Measurements from ENCODE around the gene CHP1.
A peak's percentile ranks its signal among the peaks of the same experiment; 100 is the strongest.
"Not testable (repeated sequence)": the region's sequence is repeated elsewhere in the genome, so short reads cannot be mapped to it uniquely, and the experiment has no call there.

Gene CHP1

GRCh38 chr15:41231422-41232226, 556 bp downstream of the CHP1 start:
- DNase-seq (ENCODE audit: low read depth in 1 of 2, low spot score in 1 of 2): no peak
- in situ Hi-C loops (cut with HindIII; ENCODE audit: low pct_unique_long_range_greater_than_20kb, low sequenced_read_pairs): no loop called here
- TF ChIP-seq JUND (IDR thresholded peaks at IDR 0.05; ENCODE audit: low read depth): no peak

GRCh38 chr15:41233367-41233771, 2.3 kb downstream of the CHP1 start:
- peak in 1 of 2 experiments; percentile 23 for DNase-seq (ENCODE audit: low read depth in 1 of 2, low spot score in 1 of 2)
- in situ Hi-C loops (cut with HindIII; ENCODE audit: low pct_unique_long_range_greater_than_20kb, low sequenced_read_pairs): no loop called here
- TF ChIP-seq JUND (IDR thresholded peaks at IDR 0.05; ENCODE audit: low read depth): no peak

GRCh38 chr15:41235228-41235627, 4.2 kb downstream of the CHP1 start:
- DNase-seq (ENCODE audit: low read depth in 1 of 2, low spot score in 1 of 2); in situ Hi-C loops (cut with HindIII; ENCODE audit: low pct_unique_long_range_greater_than_20kb, low sequenced_read_pairs): not testable (repeated sequence)

- in situ Hi-C loops (cut with HindIII; ENCODE audit: low pct_unique_long_range_greater_than_20kb, low sequenced_read_pairs): no loop called here
- no peak for DNase-seq (ENCODE audit: low read depth in 1 of 2, low spot score in 1 of 2)
- no peak for TF ChIP-seq JUND (IDR thresholded peaks at IDR 0.05; ENCODE audit: low read depth)
Measured at GRCh38 chr15:41235929-41236328, 4.9 kb downstream of the CHP1 start.

GRCh38 chr15:41238100-41238499, 7.0 kb downstream of the CHP1 start:
- TF ChIP-seq JUND (IDR thresholded peaks at IDR 0.05; ENCODE audit: low read depth): no peak
- in situ Hi-C loops (cut with HindIII; ENCODE audit: low pct_unique_long_range_greater_than_20kb, low sequenced_read_pairs): no loop called here
- DNase-seq (ENCODE audit: low read depth in 1 of 2, low spot score in 1 of 2): no peak

GRCh38 chr15:41241221-41241964, 10.3 kb downstream of the CHP1 start:
- DNase-seq (ENCODE audit: low read depth in 1 of 2, low spot score in 1 of 2): no peak
- TF ChIP-seq JUND (IDR thresholded peaks at IDR 0.05; ENCODE audit: low read depth): no peak

GRCh38 chr15:41250745-41251144, 19.7 kb downstream of the CHP1 start:
- DNase-seq (ENCODE audit: low read depth in 1 of 2, low spot score in 1 of 2); in situ Hi-C loops (cut with HindIII; ENCODE audit: low pct_unique_long_range_greater_than_20kb, low sequenced_read_pairs): not testable (repeated sequence)

More at GRCh38 chr15:41241221-41241964, 10.3 kb downstream of the CHP1 start:
- in situ Hi-C loops (cut with HindIII; ENCODE audit: low pct_unique_long_range_greater_than_20kb, low sequenced_read_pairs): no loop called here

- DNase-seq (ENCODE audit: low read depth in 1 of 2, low spot score in 1 of 2): no peak
- TF ChIP-seq JUND (IDR thresholded peaks at IDR 0.05; ENCODE audit: low read depth): no peak
- in situ Hi-C loops (cut with HindIII; ENCODE audit: low pct_unique_long_range_greater_than_20kb, low sequenced_read_pairs): no loop called here
Measured at GRCh38 chr15:41251411-41251810, 20.3 kb downstream of the CHP1 start.

GRCh38 chr15:41254560-41254959, 23.5 kb downstream of the CHP1 start:
- TF ChIP-seq JUND (IDR thresholded peaks at IDR 0.05; ENCODE audit: low read depth): no peak
- DNase-seq (ENCODE audit: low read depth in 1 of 2, low spot score in 1 of 2): no peak
- in situ Hi-C loops (cut with HindIII; ENCODE audit: low pct_unique_long_range_greater_than_20kb, low sequenced_read_pairs): no loop called here

GRCh38 chr15:41256103-41256502, 25.0 kb downstream of the CHP1 start:
- TF ChIP-seq JUND (IDR thresholded peaks at IDR 0.05; ENCODE audit: low read depth): no peak
- in situ Hi-C loops (cut with HindIII; ENCODE audit: low pct_unique_long_range_greater_than_20kb, low sequenced_read_pairs): no loop called here
- no peak for DNase-seq (ENCODE audit: low read depth in 1 of 2, low spot score in 1 of 2)

- no peak for TF ChIP-seq JUND (IDR thresholded peaks at IDR 0.05; ENCODE audit: low read depth)
- DNase-seq (ENCODE audit: low read depth in 1 of 2, low spot score in 1 of 2): no peak
- in situ Hi-C loops (cut with HindIII; ENCODE audit: low pct_unique_long_range_greater_than_20kb, low sequenced_read_pairs): no loop called here
Measured at GRCh38 chr15:41256577-41257038, 25.5 kb downstream of the CHP1 start.

- TF ChIP-seq JUND (IDR thresholded peaks at IDR 0.05; ENCODE audit: low read depth): no peak
- in situ Hi-C loops (cut with HindIII; ENCODE audit: low pct_unique_long_range_greater_than_20kb, low sequenced_read_pairs): no loop called here
- peak in 1 of 2 experiments; percentile 34 for DNase-seq (ENCODE audit: low read depth in 1 of 2, low spot score in 1 of 2)
Measured at GRCh38 chr15:41258750-41259471, 27.8 kb downstream of the CHP1 start.
